ENCODE results near the gene ZNF263. TPM values are rescaled to one million over a fixed set of nuclear protein-coding genes. Genes with fewer than 3 reads are reported as not detected.

ZNF263 gene
- total RNA-seq (10 to 100 TPM; 18.5 to 18.9 TPM), polyA plus RNA-seq (ENCODE audit: insufficient read length in 6 of 6) (10 to 100 TPM; 46.2 to 54.0 (median 51.2) TPM)
- long read RNA-seq, donor 1, transcript ZNF263-205 (2 exons, 1,139 nt): major isoform, 5 of 11 reads
- long read RNA-seq, donor 1, partial matches to known transcripts: 0 of 11 reads
- long read RNA-seq, donor 1, other reads (novel, unspliced or antisense): 0 of 11 reads
- long read RNA-seq, donor 2, partial matches to known transcripts: 8 of 10 reads
- long read RNA-seq, donor 2, other reads (novel, unspliced or antisense): 0 of 10 reads
- long read RNA-seq, donor 3, partial matches to known transcripts: 0 of 8 reads
- long read RNA-seq, donor 3, other reads (novel, unspliced or antisense): 0 of 8 reads
- long read RNA-seq, donor 4, partial matches to known transcripts: 0 of 3 reads
- long read RNA-seq, donor 4, other reads (novel, unspliced or antisense): 1 of 3 reads
- long read RNA-seq, donor 5, partial matches to known transcripts: 0 of 12 reads
- long read RNA-seq, donor 5, other reads (novel, unspliced or antisense): 0 of 12 reads
- long read RNA-seq, donor 6, partial matches to known transcripts: 0 of 9 reads
- long read RNA-seq, donor 6, other reads (novel, unspliced or antisense): 0 of 9 reads
- long read RNA-seq, donor 7, partial matches to known transcripts: 0 of 2 reads
- long read RNA-seq, donor 7, other reads (novel, unspliced or antisense): 0 of 2 reads
- long read RNA-seq, donor 8, partial matches to known transcripts: 6 of 13 reads
- long read RNA-seq, donor 8, other reads (novel, unspliced or antisense): 0 of 13 reads
- long read RNA-seq, donor 9: 0 reads
- long read RNA-seq, donor 10, partial matches to known transcripts: 0 of 4 reads
- long read RNA-seq, donor 10, other reads (novel, unspliced or antisense): 1 of 4 reads
- long read RNA-seq, donor 11: 0 reads
- long read RNA-seq, donor 12, partial matches to known transcripts: 8 of 12 reads
- long read RNA-seq, donor 12, other reads (novel, unspliced or antisense): 0 of 12 reads

- no peak for TF ChIP-seq CTCF (IDR thresholded peaks at IDR 0.05)
- ATAC-seq (peak; percentile 97), DNase-seq (peak; percentile 96 to 98 (median 96))
- peaks cover 0 to 31% of the 10 kb centered on the region in 2 donors for H3K36me3 ChIP-seq
- peak within 1 kb of the TSS; percentile 77 to 98 for H3K4me3 ChIP-seq
- no peaks in the 10 kb centered on the region for H3K27me3 ChIP-seq
- intact Hi-C loops (cut with DNase I): no loop called here
- H3K9me3 ChIP-seq: peaks cover 0 to 13% of the 10 kb centered on the region in 2 donors
- peak within 1 kb of the TSS; percentile 99 to 100 for H3K27ac ChIP-seq
- peaks cover 13 to 37% of the 10 kb centered on the region in 2 donors for H3K4me1 ChIP-seq
Measured at GRCh38 chr16:3282730-3283542, at the start of gene ZNF263. Gene ZNF263 (plus strand): TSS chr16:3283491. CDS start chr16:3283819, 328 bp downstream.

- intact Hi-C loops (cut with DNase I): no loop called here
- no peak for ATAC-seq
- DNase-seq: no peak
Measured at GRCh38 chr16:3234543-3234856, 48.8 kb upstream of the ZNF263 start.

GRCh38 chr16:3234857-3235561 lies 48.3 kb upstream of the ZNF263 start, which contains the start of gene ZNF200:
Gene ZNF200 (minus strand): TSS chr16:3235158. CDS start chr16:3233755, 1,403 bp downstream.
- intact Hi-C loops (cut with DNase I): no loop called here
- peaks cover 0 to 32% of the 10 kb centered on the region in 2 donors for H3K36me3 ChIP-seq
- no peak for TF ChIP-seq CTCF (IDR thresholded peaks at IDR 0.05)
- H3K9me3 ChIP-seq: peaks cover 0 to 13% of the 10 kb centered on the region in 2 donors
- peaks cover 7 to 16% of the 10 kb centered on the region in 2 donors for H3K4me1 ChIP-seq
- ATAC-seq (peak; percentile 99), DNase-seq (peak; percentile 96 to 99 (median 97))
- H3K27ac ChIP-seq: peak within 1 kb of the TSS; percentile 97 to 98
- peak within 1 kb of the TSS; percentile 81 to 94 for H3K4me3 ChIP-seq
- H3K27me3 ChIP-seq: no peaks in the 10 kb centered on the region

More at GRCh38 chr16:3234543-3234856, 48.8 kb upstream of the ZNF263 start:
- H3K27me3 ChIP-seq: no peaks in the 10 kb centered on the region
- peaks cover 0 to 18% of the 10 kb centered on the region in 2 donors for H3K9me3 ChIP-seq
- peak overlapping the region; percentile 97 to 98 for H3K27ac ChIP-seq
- peak overlapping the region; percentile 81 to 94 for H3K4me3 ChIP-seq
- TF ChIP-seq CTCF (IDR thresholded peaks at IDR 0.05): no peak
- peaks cover 7 to 16% of the 10 kb centered on the region in 2 donors for H3K4me1 ChIP-seq
- peaks cover 0 to 37% of the 10 kb centered on the region in 2 donors for H3K36me3 ChIP-seq

- TF ChIP-seq CTCF (IDR thresholded peaks at IDR 0.05): no peak
- intact Hi-C loops (cut with DNase I): no loop called here
- no peaks in the 10 kb centered on the region for H3K27me3 ChIP-seq
- ATAC-seq (no peak), DNase-seq (peak in 2 of 4 donors; percentile 73 to 87)
- H3K4me3 ChIP-seq: no peak overlapping the region
- H3K9me3 ChIP-seq: peaks cover 0 to 3% of the 10 kb centered on the region in 2 donors
- peaks cover 7 to 16% of the 10 kb centered on the region in 2 donors for H3K4me1 ChIP-seq
- peaks cover 0 to 26% of the 10 kb centered on the region in 2 donors for H3K36me3 ChIP-seq
- H3K27ac ChIP-seq: peak overlapping the region in 1 of 2 donors; percentile 15
Measured at GRCh38 chr16:3235856-3236669, 47.2 kb upstream of the ZNF263 start.
